ENCODE data around the gene RALGAPA2. TPM values are rescaled to one million over a fixed set of nuclear protein-coding genes. Genes with fewer than 3 reads are reported as not detected.

Gene RALGAPA2
- total RNA-seq, 1 experiment from 2014 or later, result 13.4 TPM

- ChIA-PET POLR2A (no interaction called here), CTCF (no interaction called here)
- intact Hi-C loops (cut with micrococcal nuclease; ENCODE audit: unreplicated experiment) (no loop called here), in situ Hi-C loops (cut with HindIII; ENCODE audit: low pct_unique_long_range_greater_than_20kb, low sequenced_read_pairs) (no loop called here)
- Histone ChIP-seq H3K27ac (ENCODE audit: low read length) (no peak overlapping the region), H3K9me3 (ENCODE audit: control insufficient read depth, insufficient read depth, low read depth, low read length) (no peaks in the 10 kb centered on the region), H3K36me3 (ENCODE audit: control insufficient read depth, insufficient read depth, low read length) (no peaks in the 10 kb centered on the region), H3K4me3 (ENCODE audit: low read depth in 2 of 2, low read length in 2 of 2) (no peak overlapping the region), H3K27me3 (ENCODE audit: control insufficient read depth, insufficient read depth, low read length) (no peaks in the 10 kb centered on the region), H3K4me1 (ENCODE audit: control insufficient read depth, insufficient read depth, low read length) (no peaks in the 10 kb centered on the region)
- ATAC-seq (no peak), DNase-seq (ENCODE audit: low read depth, low spot score) (no peak)
- TF ChIP-seq SIN3A (IDR thresholded peaks at IDR 0.05; ENCODE audit: borderline replicate concordance, insufficient read depth, low read depth, low read length), result no peak
- TF ChIP-seq REST (IDR thresholded peaks at IDR 0.05; ENCODE audit: insufficient read depth in 1 of 2, low read depth in 2 of 2, low read length in 1 of 2), result no peak
- TF ChIP-seq TCF7L2 (IDR thresholded peaks at IDR 0.05; ENCODE audit: low read depth, low read length), result no peak
- TF ChIP-seq POLR2AphosphoS5 (IDR thresholded peaks at IDR 0.05; ENCODE audit: low read depth, low read length), result no peak
- no peak for TF ChIP-seq CTCF (IDR thresholded peaks at IDR 0.05)
- no TSS peak for BruUV-seq (replicated peaks)
Observed at GRCh38 chr20:20627471-20627870, 85.0 kb downstream of the RALGAPA2 start.

- H3K27me3 ChIP-seq (ENCODE audit: control insufficient read depth, insufficient read depth, low read length), result no peaks in the 10 kb centered on the region
- ATAC-seq (no peak), DNase-seq (ENCODE audit: low read depth, low spot score) (no peak)
- TF ChIP-seq SIN3A (IDR thresholded peaks at IDR 0.05; ENCODE audit: borderline replicate concordance, insufficient read depth, low read depth, low read length), result no peak
- TF ChIP-seq POLR2AphosphoS5 (IDR thresholded peaks at IDR 0.05; ENCODE audit: low read depth, low read length), result no peak
- TF ChIP-seq REST (IDR thresholded peaks at IDR 0.05; ENCODE audit: insufficient read depth in 1 of 2, low read depth in 2 of 2, low read length in 1 of 2), result no peak
- no peak for TF ChIP-seq TCF7L2 (IDR thresholded peaks at IDR 0.05; ENCODE audit: low read depth, low read length)
- TF ChIP-seq CTCF (IDR thresholded peaks at IDR 0.05), result no peak
- intact Hi-C loops (cut with micrococcal nuclease; ENCODE audit: unreplicated experiment) (no loop called here), in situ Hi-C loops (cut with HindIII; ENCODE audit: low pct_unique_long_range_greater_than_20kb, low sequenced_read_pairs) (no loop called here)
- H3K4me1 ChIP-seq (ENCODE audit: control insufficient read depth, insufficient read depth, low read length), result no peaks in the 10 kb centered on the region
- H3K27ac ChIP-seq (ENCODE audit: low read length), result no peak overlapping the region
- ChIA-PET POLR2A (no interaction called here), CTCF (no interaction called here)
- no peaks in the 10 kb centered on the region for H3K36me3 ChIP-seq (ENCODE audit: control insufficient read depth, insufficient read depth, low read length)
- H3K9me3 ChIP-seq (ENCODE audit: control insufficient read depth, insufficient read depth, low read depth, low read length), result no peaks in the 10 kb centered on the region
- H3K4me3 ChIP-seq (ENCODE audit: low read depth in 2 of 2, low read length in 2 of 2), result no peak overlapping the region
- BruUV-seq (replicated peaks), result no TSS peak
Observed at GRCh38 chr20:20624914-20625313, 87.5 kb downstream of the RALGAPA2 start.

All from Panc1 (cell line).